OCI-LY1 (cell line): ENCODE results near the gene OR5AN1.

Experiments
- H2AFZ ChIP-seq: fragments of 200-600 bp; sonication (generic), shearing (Covaris generic); 2 replicates; pipeline ENCODE4 v1.6.0; 2014; ENCODE audit warnings: antibody characterized with exemption, mild to moderate bottlenecking, low read length
- H3F3A ChIP-seq: fragments of 200-600 bp; sonication (generic), shearing (Covaris generic); 2 replicates; pipeline ENCODE4 v1.6.0; 2014; ENCODE audit warnings: mild to moderate bottlenecking, antibody characterized with exemption, low read length, moderate library complexity; ENCODE audit not compliant: insufficient read depth
- H3K27ac ChIP-seq: fragments of 200-600 bp; sonication (generic); 2 replicates; pipeline ENCODE4 v1.5.1; 2014; ENCODE audit warnings: low read length, mixed run types, mild to moderate bottlenecking, low read depth; ENCODE audit not compliant: poor library complexity, severe bottlenecking
- H3K27me3 ChIP-seq: fragments of 200-600 bp; sonication (generic); 2 replicates; pipeline ENCODE4 v1.6.0; 2014; ENCODE audit warnings: antibody characterized with exemption, mild to moderate bottlenecking, low read length, moderate library complexity; ENCODE audit not compliant: insufficient read depth
- H3K36me3 ChIP-seq: fragments of 200-600 bp; sonication (generic); 2 replicates; pipeline ENCODE4 v1.6.1; 2014; ENCODE audit warnings: mild to moderate bottlenecking, antibody characterized with exemption, low read length, moderate library complexity, mixed read lengths; ENCODE audit not compliant: insufficient read depth
- H3K4me1 ChIP-seq: fragments of 200-600 bp; sonication (generic); 2 replicates; pipeline ENCODE4 v1.5.1; 2014; ENCODE audit warnings: mild to moderate bottlenecking, low read length, moderate library complexity; ENCODE audit not compliant: insufficient read depth, severe bottlenecking
- H3K4me2 ChIP-seq: fragments of 200-600 bp; sonication (generic), shearing (Covaris generic); 2 replicates; pipeline ENCODE4 v1.6.1; 2014; ENCODE audit warnings: low read length
- H3K4me3 ChIP-seq: fragments of 200-600 bp; sonication (generic); 2 replicates; pipeline ENCODE4 v1.5.1; 2014; ENCODE audit warnings: low read length, low read depth, mild to moderate bottlenecking, mixed read lengths; ENCODE audit not compliant: poor library complexity, severe bottlenecking
- H3K79me2 ChIP-seq: fragments of 200-600 bp; shearing (Covaris generic); 2 replicates; pipeline ENCODE4 v1.6.1; 2016; ENCODE audit warnings: mixed run types, low read length, mixed read lengths; ENCODE audit not compliant: insufficient read depth
- H3K9ac ChIP-seq: fragments of 200-600 bp; sonication (generic), shearing (Covaris generic); 2 replicates; pipeline ENCODE4 v1.6.1; 2014; ENCODE audit warnings: mild to moderate bottlenecking, low read length, mixed read lengths
- H3K9me2 ChIP-seq: fragments of 200-600 bp; sonication (generic), shearing (Covaris generic); 2 replicates; pipeline ENCODE4 v1.6.1; 2014; ENCODE audit warnings: low read depth, mild to moderate bottlenecking, low read length, mixed read lengths
- H3K9me3 ChIP-seq: fragments of 200-600 bp; shearing (Covaris generic); 2 replicates; pipeline ENCODE4 v1.6.1; 2014; ENCODE audit warnings: low read length, mixed read lengths
- H4K20me1 ChIP-seq: fragments of 200-600 bp; sonication (generic), shearing (Covaris generic); 2 replicates; pipeline ENCODE4 v1.6.0; 2016; ENCODE audit warnings: mild to moderate bottlenecking, low read length; ENCODE audit not compliant: insufficient read depth
- EZH2 ChIP-seq: fragments of 200-600 bp; sonication (generic), shearing (Covaris generic); IDR thresholded peaks from 2 replicates; pipeline ENCODE4 v1.8.0; 2017; ENCODE audit warnings: borderline replicate concordance, mixed run types, mild to moderate bottlenecking, antibody characterized with exemption, low read length, moderate library complexity, mixed read lengths
- TF ChIP-seq, protein P1 (sequence below): fragments of 200-600 bp; sonication (generic), shearing (Covaris generic); IDR thresholded peaks from 2 replicates; pipeline ENCODE4 v1.5.1; 2017; ENCODE audit warnings: mild to moderate bottlenecking, antibody characterized with exemption, low read length, moderate library complexity, mixed read lengths

The OR5AN1 gene

GRCh38 chr11:59380263-59381059 is 21.8 kb downstream of the OR5AN1 start:
- H3K9ac ChIP-seq, result no peak overlapping the region
- no peaks in the 10 kb centered on the region for H3K9me3 ChIP-seq
- no peaks in the 10 kb centered on the region for H3K27me3 ChIP-seq
- H3K4me2 ChIP-seq, result no peak overlapping the region
- no peak overlapping the region for H2AFZ ChIP-seq
- no peaks in the 10 kb centered on the region for H4K20me1 ChIP-seq
- H3K4me3 ChIP-seq, result no peak overlapping the region
- peaks cover 8% of the 10 kb centered on the region for H3K4me1 ChIP-seq
- no peaks in the 10 kb centered on the region for H3K9me2 ChIP-seq
- TF ChIP-seq EZH2, result no peak
- TF ChIP-seq, protein P1, sequence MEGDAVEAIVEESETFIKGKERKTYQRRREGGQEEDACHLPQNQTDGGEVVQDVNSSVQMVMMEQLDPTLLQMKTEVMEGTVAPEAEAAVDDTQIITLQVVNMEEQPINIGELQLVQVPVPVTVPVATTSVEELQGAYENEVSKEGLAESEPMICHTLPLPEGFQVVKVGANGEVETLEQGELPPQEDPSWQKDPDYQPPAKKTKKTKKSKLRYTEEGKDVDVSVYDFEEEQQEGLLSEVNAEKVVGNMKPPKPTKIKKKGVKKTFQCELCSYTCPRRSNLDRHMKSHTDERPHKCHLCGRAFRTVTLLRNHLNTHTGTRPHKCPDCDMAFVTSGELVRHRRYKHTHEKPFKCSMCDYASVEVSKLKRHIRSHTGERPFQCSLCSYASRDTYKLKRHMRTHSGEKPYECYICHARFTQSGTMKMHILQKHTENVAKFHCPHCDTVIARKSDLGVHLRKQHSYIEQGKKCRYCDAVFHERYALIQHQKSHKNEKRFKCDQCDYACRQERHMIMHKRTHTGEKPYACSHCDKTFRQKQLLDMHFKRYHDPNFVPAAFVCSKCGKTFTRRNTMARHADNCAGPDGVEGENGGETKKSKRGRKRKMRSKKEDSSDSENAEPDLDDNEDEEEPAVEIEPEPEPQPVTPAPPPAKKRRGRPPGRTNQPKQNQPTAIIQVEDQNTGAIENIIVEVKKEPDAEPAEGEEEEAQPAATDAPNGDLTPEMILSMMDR, result no peak
- H3K79me2 ChIP-seq, result no peaks in the 10 kb centered on the region
- no peaks in the 10 kb centered on the region for H3K36me3 ChIP-seq
- H3F3A ChIP-seq, result no peaks in the 10 kb centered on the region
- no peak overlapping the region for H3K27ac ChIP-seq

DNA sequence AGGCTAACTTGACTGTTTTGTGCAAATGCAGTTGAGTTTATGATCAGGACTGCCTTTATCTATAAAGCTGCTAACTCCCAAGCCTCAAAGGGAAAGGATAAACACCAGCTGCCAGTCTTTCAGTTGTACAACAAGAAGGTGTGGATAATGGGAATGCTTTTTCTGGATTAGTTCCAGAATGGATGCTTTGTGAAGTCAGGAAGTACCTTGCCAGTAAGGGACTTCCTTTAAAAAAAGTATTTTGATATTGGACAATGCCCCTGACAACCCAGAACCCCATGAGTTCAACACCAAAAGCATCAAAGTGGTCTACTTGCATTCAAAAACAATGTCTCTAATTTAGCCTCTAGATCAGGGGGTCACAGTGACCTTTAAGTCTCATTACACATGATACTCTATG is 35.5 kb downstream of the OR5AN1 start:
- H3K9me2 ChIP-seq, result no peaks in the 10 kb centered on the region
- no peaks in the 10 kb centered on the region for H3K9me3 ChIP-seq

GRCh38 chr11:59400461-59401261 is 42.0 kb downstream of the OR5AN1 start:
- Histone ChIP-seq H3K9ac (no peak overlapping the region), H3K79me2 (no peaks in the 10 kb centered on the region), H4K20me1 (no peaks in the 10 kb centered on the region), H3K4me3 (no peak overlapping the region), H3K9me3 (peaks cover 14% of the 10 kb centered on the region; the same call in 1 of the 2 replicates), H3K9me2 (no peaks in the 10 kb centered on the region), H3K4me1 (no peaks in the 10 kb centered on the region), H3K27me3 (no peaks in the 10 kb centered on the region), H3K27ac (no peak overlapping the region), H3K36me3 (no peaks in the 10 kb centered on the region), H2AFZ (no peak overlapping the region), H3F3A (no peaks in the 10 kb centered on the region), H3K4me2 (no peak overlapping the region)
- no peak for TF ChIP-seq EZH2
- TF ChIP-seq, protein P1, result no peak

More for the DNA sequence above, 35.5 kb downstream of the OR5AN1 start:
- Histone ChIP-seq H3K4me3 (no peak overlapping the region), H3F3A (no peaks in the 10 kb centered on the region), H2AFZ (no peak overlapping the region), H3K36me3 (no peaks in the 10 kb centered on the region), H3K4me1 (no peaks in the 10 kb centered on the region), H3K4me2 (no peak overlapping the region), H3K27ac (no peak overlapping the region), H3K9ac (no peak overlapping the region), H3K27me3 (no peaks in the 10 kb centered on the region), H3K79me2 (no peaks in the 10 kb centered on the region), H4K20me1 (no peaks in the 10 kb centered on the region)
- no peak for TF ChIP-seq EZH2
- TF ChIP-seq, protein P1, result no peak
